Measurements from ENCODE around the gene PDZD4.
"Not testable (repeated sequence)": the region's sequence is repeated elsewhere in the genome, so short reads cannot be mapped to it uniquely, and the experiment has no call there.

The PDZD4 gene

DNA sequence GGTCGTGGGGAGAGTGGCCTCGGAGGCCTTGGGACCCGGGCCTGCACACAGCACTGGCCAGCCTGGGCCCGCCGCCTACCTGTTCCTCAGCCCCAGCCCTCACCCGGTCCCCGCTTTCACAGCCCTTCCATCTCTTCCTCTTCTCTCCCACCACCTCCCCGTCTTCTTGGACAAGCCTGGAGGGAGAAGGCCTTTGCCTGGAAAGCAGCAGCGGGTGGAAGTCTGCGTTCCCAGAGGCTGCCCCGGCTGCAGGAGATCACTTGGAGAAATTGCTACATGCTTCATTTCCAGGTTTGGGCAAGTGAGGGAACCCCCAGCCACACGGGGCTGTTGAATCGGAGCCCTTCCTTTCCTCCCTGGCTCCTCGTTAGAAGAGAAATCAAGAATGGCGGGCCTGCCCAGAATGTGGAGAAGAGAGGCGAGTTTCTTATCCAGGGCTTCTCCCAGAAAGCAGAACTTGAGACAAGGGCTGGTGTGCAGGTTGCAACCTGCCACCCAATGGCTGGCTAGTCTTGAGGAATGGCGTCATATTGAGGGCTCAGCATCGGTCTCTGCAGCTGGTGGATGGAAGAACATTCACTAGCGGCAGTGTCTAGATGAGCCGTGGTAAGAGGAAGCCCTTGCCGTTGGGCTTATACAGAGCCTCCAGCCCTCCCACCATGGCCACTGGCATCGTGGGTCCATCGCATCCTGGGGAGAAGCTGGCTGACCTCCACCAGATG lies 1.2 kb upstream of the PDZD4 start:
- DNase-seq: no peak

DNA sequence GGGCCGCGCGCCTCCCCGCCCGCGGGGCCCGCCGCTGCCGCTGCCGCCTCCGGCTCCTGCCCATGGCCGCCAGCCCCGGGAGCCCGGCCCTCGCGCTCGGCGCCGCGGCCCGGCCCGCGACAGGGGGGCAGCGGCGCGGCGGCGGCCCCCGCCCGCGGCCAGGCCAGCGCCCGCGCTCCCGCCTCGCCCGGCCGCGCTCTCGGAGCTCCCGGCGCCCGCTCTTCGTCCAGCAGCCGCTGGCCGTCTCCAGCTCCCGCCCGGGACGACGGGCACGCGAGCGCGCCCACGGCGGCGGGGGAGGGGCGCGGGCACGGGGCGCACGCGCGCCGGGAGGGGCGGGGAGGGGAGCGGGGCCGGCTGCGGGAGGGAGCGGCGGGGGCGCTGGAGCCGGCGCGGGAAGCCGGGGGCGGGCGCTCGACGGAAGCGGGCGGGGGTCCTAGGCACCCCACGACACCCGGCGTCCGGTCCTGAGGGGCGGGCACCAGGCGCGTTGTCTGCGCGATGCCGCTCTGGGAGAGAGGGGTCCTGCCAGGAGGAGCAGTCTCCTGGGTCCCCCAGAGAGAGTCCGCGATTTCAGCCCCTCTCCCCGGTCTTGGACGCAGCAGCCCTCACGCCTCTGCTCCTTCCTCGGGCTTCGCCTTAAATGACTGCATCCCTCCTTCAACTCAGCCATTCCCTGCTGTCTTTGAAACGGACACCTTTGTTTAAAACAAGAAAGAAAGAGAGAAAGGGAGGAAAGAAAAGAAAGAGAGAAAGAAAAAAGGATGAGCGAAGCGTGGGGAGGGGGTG lies 490 bp upstream of the PDZD4 start:
- no peak for DNase-seq

- no peak for DNase-seq
Observed at GRCh38 chrX:153829549-153829798, 870 bp downstream of the PDZD4 start.

GRCh38 chrX:153828723-153829548 lies 1.4 kb downstream of the PDZD4 start:
- no peak for DNase-seq

DNA sequence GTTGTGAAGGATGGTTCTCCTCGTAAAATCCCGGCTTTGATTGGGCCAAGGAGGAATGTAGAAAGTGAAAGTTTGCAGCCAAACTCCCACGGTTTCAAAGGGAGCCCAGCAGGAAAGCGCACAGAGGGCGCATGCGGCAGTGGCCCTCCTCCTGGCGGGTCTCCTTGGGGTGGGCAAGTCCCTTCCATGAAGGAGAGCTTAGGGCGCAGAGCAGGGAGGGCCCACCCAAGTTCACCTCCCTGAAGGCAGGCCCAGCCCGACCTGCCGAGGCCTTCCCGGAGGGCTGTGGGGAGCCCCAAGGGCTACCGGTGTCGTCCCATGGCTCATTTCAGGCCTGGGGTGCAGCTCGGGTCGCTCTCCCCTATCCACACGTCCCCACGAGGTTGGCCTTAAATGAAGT lies 2.0 kb downstream of the PDZD4 start:
- no peak for DNase-seq

DNA sequence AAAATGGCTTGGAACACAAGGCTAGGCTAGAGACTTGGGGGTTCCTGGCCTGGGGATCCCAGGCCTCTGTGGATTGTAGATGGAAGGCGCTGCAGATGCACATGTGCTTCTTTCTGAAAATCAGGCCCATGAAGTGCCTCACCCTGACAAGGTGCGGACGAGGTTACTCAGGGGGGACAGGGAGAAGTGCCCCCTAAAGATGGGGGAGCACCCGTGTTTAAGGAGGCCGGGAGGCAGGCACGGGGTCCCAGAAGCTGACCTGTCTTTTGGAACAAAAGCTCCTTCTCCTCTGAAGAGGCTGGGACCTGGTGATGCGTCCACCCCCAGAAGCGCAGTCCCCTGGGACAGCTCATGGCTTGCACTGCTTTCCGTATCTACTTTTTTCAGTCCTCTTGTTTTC lies 2.4 kb downstream of the PDZD4 start:
- DNase-seq: no peak

DNA sequence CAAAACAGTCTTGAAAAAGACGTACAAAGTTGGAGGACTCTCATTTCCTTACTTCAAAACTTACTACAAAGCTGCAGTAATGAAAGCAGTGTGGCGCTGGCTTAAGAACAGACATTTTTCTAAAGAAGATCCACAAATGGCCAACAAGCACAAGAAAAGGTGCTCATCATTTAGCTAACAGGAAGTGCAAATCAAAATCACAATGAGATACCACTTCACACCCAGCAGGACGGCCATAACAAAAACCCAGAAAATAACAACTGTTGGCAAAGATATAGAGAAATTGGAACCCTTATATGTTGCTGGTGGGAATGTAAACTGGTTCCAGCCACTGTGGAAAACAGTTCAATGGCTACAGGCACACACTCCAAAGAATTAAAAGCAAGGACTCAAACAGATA lies 3.3 kb downstream of the PDZD4 start:
- DNase-seq: no peak

- no peak for DNase-seq
Observed at GRCh38 chrX:153825042-153825441, 5.3 kb downstream of the PDZD4 start.

- DNase-seq: no peak
Observed at GRCh38 chrX:153824348-153824747, 6.0 kb downstream of the PDZD4 start.

- no peak for DNase-seq
Observed at GRCh38 chrX:153821066-153821465, 9.3 kb downstream of the PDZD4 start.

- DNase-seq: no peak
Observed at GRCh38 chrX:153820601-153821000, 9.7 kb downstream of the PDZD4 start.

DNA sequence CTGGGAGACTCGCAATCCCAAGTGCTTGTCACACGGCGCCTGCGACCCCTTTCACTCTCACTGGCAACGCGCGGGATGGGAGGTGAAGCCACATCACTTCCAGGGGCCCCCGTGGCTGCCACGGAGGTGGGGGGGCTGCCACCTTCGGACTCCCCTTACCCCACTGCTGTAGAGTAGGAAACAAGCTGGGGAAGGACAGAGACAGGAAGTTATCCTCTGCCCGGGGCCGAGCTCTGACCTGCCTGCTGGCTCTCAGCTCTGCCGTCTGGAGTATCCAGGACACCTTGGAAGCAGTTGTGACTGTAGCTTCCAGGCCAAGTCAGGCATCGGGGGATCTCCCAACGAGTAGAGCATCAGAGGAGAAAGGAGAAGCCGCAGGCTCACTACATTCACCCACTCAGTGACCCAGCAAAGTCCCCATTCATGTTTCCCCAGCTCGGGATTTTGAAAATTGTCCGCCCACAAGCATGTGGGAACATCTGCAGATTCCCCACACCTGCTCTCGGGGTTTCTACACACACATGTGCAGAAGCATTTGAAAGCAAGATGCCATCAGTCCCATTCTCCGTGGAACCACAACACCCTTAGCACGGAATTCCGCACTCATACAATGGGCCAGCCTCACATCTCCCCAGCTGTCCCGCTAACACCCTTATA lies 10.8 kb downstream of the PDZD4 start:
- DNase-seq: no peak

DNA sequence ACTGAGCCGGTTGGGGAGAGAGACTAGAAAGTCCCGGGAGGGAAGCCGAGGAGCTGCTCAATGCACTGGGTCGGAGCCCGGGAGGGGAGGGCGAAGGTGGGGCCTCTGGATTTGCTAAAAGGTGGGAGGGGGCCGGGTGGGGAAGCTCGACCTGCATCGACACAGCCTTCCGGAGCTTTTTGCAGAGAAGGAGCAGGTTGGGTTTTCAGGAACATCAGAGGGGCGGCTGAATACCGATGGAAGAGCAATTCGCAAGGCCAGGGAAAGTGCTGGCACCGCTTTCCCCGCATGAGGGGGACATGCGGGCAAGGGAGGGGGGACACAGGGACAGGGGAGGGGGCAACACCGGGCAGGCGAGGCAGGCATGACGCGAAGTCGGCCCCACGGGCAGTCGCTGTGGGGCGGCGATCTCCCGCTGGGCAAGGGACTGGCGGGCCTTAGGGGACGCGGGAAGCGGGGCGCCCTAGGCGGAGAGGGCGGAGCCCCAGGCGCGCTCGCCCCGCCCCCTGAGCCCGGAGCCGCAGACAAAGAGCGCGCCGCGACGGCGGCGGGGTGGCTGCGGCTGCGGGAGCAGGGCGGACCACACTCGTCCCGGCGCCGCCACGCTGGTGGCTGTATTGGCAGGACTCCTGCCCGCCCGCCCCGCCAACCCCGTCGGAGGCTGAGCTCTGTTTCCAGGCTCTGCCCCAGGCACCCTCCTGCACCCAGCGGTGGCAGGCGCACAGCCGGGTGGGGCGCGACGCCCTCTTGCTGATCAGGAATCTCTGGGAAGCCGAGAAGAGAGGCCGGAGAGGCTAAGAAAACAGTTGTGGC lies 11.6 kb downstream of the PDZD4 start:
- DNase-seq: peak; percentile 53 to 54

DNA sequence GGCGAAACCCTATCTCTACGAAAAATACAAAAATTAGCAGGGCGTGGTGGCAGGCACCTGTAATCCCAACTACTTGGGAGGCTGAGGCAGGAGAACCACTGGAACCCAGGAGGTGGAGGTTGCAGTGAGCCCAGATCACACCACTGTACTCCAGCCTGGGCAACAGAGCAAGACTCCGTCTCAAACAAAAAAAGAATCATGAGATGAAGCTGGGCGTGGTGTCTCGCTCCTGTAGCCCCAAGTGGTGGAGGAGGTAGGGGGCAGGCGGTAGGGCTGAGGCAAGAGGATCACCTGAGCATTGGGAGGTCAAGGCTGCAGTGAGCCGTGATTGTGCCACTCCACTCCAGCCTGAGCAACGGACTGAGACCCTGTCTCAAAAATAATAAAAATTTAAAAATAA lies 12.3 kb downstream of the PDZD4 start:
- DNase-seq: not testable (repeated sequence)

DNA sequence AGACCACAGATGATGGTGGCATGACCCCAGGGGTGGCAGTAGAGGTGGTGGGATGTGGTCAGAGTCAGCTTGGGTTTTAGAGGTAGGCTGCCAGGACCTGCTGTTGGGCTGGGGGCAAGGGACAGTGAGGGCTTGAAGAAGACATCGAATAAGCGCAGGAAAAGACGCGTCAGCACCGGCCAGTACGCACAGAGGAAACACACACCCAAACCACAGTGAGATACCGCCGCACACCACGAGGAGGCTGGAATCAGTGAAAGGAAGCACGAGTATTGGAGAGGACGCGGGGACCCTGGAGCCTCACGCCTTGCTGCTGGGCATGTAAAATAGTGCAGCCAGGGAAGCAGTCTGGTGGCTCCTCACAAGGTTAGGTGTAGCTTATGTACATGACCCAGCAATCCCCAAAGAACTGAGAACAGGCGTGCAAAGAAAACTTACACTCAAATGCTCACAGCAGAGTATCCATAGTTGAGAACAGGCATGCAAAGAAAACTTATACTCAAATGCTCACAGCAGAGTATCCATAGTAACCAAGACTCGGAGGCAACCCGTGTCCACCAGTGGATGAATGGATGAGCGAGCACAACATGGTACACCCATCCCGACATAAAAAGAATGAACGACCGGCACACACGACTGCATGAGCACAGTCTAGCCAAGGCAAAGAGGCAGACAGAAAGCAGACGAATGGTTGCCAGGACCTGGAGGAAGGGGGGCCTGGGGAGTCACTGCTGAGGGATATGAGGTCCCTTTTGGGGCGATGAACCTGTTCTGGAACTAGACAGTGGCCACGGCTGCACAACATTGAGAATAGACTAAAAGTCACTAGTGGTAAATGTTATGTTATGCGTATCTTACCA lies 13.3 kb downstream of the PDZD4 start:
- peak; percentile 36 for DNase-seq

GRCh38 chrX:153814591-153815315 lies 15.6 kb downstream of the PDZD4 start:
- no peak for DNase-seq

- DNase-seq: no peak
Observed at GRCh38 chrX:153813161-153813560, 17.2 kb downstream of the PDZD4 start.

- DNase-seq: no peak
Observed at GRCh38 chrX:153812220-153812619, 18.1 kb downstream of the PDZD4 start.

- DNase-seq: no peak
Observed at GRCh38 chrX:153807976-153808375, 22.4 kb downstream of the PDZD4 start.

GRCh38 chrX:153806999-153807575 lies 23.3 kb downstream of the PDZD4 start:
- no peak for DNase-seq
